HG03135 (cell line): Measurements from ENCODE around the gene RUNX2.
A peak's percentile ranks its signal among the peaks of the same experiment; 100 is the strongest.
"Not testable (repeated sequence)": the region's sequence is repeated elsewhere in the genome, so short reads cannot be mapped to it uniquely, and the experiment has no call there.

Experiments
- ATAC-seq: cut with Tn5 transposase; IDR thresholded peaks from one replicate; pipeline ENCODE4 v1.9.1; 2021; ENCODE audit warnings: mild to moderate bottlenecking, moderate library complexity; ENCODE audit not compliant: unreplicated experiment

The RUNX2 gene

GRCh38 chr6:45663251-45664221, 335.4 kb downstream of the RUNX2 start:
- no peak for ATAC-seq

- ATAC-seq, result no peak
Measured at GRCh38 chr6:45664707-45665106, 336.6 kb downstream of the RUNX2 start.

- ATAC-seq, result no peak
Measured at GRCh38 chr6:45665859-45666258, 337.7 kb downstream of the RUNX2 start.

GRCh38 chr6:45666846-45667245, 338.7 kb downstream of the RUNX2 start:
- no peak for ATAC-seq

GRCh38 chr6:45667300-45667699, 339.2 kb downstream of the RUNX2 start:
- ATAC-seq, result no peak

GRCh38 chr6:45667766-45668165, 339.6 kb downstream of the RUNX2 start:
- no peak for ATAC-seq

GRCh38 chr6:45668705-45669104, 340.6 kb downstream of the RUNX2 start:
- ATAC-seq, result no peak

- not testable (repeated sequence) for ATAC-seq
Measured at GRCh38 chr6:45673167-45673566, 345.0 kb downstream of the RUNX2 start.

- not testable (repeated sequence) for ATAC-seq
Measured at GRCh38 chr6:45675166-45675565, 347.0 kb downstream of the RUNX2 start.

- ATAC-seq, result no peak
Measured at GRCh38 chr6:45675634-45676033, 347.5 kb downstream of the RUNX2 start.

- no peak for ATAC-seq
Measured at GRCh38 chr6:45676380-45676779, 348.2 kb downstream of the RUNX2 start.

- ATAC-seq, result peak; percentile 65
Measured at GRCh38 chr6:45677381-45678284, 349.5 kb downstream of the RUNX2 start.

GRCh38 chr6:45678285-45678607, 350.1 kb downstream of the RUNX2 start:
- no peak for ATAC-seq

- ATAC-seq, result no peak
Measured at GRCh38 chr6:45679163-45679562, 351.0 kb downstream of the RUNX2 start.

GRCh38 chr6:45679631-45680030, 351.5 kb downstream of the RUNX2 start:
- no peak for ATAC-seq

- ATAC-seq, result peak; percentile 84
Measured at GRCh38 chr6:45681860-45682511, 353.9 kb downstream of the RUNX2 start.

GRCh38 chr6:45684476-45684875, 356.3 kb downstream of the RUNX2 start:
- no peak for ATAC-seq

- ATAC-seq, result no peak
Measured at GRCh38 chr6:45685076-45685475, 356.9 kb downstream of the RUNX2 start.

GRCh38 chr6:45686841-45687569, 358.9 kb downstream of the RUNX2 start:
- ATAC-seq, result peak; percentile 13

GRCh38 chr6:45687570-45687969, 359.4 kb downstream of the RUNX2 start:
- peak; percentile 86 for ATAC-seq
